HG03558 (cell line): ENCODE measurements around the gene ZNF469.

Experiments
- ATAC-seq: cut with Tn5 transposase; IDR thresholded peaks from one replicate; pipeline ENCODE4 v1.9.1; 2021; ENCODE audit warnings: moderate number of reproducible peaks; ENCODE audit not compliant: unreplicated experiment; ENCODE audit errors: extremely low read depth

Gene ZNF469

GRCh38 chr16:88375236-88375975, 7.4 kb upstream of the ZNF469 start:
- ATAC-seq, result no peak

GRCh38 chr16:88375996-88376834, 6.5 kb upstream of the ZNF469 start:
- no peak for ATAC-seq

DNA sequence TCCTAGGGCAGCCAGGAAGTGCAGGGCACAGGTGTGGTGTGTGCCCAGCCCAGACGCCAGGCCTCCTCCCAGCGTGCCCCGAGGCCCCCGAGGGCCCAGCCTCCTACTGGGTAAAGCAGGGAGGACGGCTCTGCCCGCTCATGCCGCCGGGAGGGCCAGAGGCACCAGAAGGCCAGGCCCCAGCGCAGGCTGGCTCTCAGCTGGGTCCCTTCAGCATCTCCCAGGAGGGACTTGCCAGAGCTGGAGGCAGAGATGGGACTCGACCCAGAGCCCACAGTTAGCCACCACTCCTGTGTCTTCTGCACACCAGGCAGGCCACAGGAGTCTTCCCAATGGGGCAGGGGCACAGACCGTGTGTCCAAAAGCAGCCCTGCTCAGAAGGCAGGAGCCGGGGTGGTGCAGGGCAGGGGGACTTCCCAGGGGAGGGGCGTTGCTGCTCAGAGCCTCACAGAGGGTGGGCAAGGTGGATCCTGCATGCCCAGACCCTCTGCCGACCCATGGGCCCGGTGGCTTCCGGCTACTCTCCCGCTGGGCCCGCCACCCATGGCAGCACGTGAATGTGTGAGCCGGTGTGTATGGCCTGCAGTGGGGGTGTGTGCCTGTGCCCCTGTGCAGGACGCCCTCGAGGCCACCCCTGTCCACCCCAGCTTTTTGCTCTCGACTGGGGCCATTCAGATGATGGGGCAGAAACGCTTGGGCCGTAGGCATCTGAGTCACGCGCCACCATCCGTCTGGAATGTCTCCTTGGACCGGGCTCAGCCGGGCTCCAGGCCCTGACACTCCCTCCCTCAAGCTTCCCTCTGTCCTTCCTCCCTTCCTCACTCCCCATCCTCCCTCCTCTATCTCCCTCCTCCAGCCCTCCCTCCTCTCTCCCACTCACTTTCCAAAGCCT, 5.7 kb upstream of the ZNF469 start:
- ATAC-seq, result no peak

GRCh38 chr16:88377961-88378360, 4.8 kb upstream of the ZNF469 start:
- no peak for ATAC-seq

GRCh38 chr16:88378401-88378800, 4.4 kb upstream of the ZNF469 start:
- ATAC-seq, result no peak

DNA sequence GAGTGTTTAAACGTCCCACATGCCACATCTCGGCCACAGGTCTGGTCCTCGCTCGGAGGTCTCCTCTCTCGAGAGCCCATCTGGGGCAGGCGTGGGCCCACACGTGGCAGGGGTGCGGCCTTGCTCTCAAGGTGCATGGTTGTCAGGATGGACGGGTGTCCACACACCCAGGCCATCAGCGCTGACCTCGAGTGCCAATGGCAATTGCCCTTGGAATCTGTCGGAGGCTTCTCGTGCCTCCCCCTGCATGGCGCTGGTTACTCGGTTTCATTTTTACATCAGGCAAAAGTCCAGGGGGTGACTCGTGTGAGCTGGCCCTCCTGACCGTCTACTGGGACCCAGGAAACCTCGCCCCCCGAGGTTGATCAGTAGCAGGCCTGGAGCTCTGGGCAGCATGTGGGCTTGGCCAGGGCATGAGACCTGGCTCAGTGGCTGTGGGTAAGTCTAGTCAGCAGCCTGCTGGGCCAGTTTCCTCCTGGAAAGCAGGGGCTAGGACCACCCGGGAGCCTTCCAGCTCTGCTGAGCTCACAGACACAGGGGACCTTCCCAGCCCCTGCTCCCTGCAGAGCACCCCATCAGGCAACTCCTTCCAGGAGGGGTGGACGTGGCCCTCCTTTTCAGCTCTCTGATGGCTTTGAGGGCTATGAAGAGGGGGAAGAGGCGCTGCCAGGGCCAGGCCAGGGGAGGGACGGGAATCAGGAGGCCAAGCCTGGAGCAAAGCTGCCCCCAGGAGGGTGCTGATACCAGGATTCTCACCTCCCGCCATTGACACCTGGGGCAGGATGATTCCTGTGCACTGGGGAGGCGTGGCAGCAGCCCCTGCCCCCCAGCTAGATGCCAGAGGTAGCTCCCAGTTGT, 3.7 kb upstream of the ZNF469 start:
- ATAC-seq, result no peak

DNA sequence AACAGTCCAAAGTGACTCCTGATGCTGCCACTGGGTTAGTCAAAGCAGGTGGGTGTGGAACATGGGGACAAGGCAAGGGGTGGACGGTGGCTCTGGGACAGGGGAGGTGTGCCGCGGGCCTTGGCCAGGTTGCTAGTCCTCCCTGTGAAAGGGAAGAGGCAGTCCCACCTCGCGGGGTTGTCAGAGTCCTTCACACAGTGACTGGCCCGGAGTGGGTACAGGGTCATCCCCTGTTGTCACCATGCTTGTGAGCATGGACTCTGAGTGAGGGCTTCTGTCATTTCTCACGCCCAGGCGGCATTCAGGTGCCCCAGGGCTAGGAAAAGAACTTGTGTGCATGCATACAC, 3.1 kb upstream of the ZNF469 start:
- no peak for ATAC-seq

DNA sequence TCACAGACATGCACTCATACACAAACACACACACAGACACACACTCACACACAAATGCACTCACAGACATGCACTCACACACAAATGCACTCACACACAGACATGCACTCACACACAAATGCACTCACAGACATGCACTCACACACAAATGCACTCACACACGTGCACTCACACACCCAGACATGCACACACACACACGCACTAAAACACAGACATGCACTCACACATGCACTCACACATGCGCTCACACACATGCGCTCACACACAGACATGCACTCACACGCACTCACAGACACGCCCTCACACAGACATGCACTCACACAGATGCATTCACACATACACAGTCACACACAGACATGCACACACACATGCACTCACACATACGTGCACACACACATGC, 2.7 kb upstream of the ZNF469 start:
- ATAC-seq, result no peak

DNA sequence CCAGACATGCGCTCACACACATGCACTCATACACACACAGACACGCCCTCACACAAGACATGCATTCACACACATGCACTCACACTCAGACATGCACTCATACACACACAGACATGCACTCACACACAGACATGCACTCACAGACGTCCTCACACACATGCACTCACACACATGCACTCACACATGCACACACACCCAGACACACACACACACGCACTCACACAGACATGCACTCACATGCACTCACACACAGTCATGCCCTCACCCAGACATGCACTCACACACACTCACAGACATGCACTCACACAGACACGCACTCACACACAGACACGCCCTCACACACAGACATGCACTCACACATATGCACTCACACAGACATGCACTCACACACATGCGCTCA, 2.1 kb upstream of the ZNF469 start:
- no peak for ATAC-seq

DNA sequence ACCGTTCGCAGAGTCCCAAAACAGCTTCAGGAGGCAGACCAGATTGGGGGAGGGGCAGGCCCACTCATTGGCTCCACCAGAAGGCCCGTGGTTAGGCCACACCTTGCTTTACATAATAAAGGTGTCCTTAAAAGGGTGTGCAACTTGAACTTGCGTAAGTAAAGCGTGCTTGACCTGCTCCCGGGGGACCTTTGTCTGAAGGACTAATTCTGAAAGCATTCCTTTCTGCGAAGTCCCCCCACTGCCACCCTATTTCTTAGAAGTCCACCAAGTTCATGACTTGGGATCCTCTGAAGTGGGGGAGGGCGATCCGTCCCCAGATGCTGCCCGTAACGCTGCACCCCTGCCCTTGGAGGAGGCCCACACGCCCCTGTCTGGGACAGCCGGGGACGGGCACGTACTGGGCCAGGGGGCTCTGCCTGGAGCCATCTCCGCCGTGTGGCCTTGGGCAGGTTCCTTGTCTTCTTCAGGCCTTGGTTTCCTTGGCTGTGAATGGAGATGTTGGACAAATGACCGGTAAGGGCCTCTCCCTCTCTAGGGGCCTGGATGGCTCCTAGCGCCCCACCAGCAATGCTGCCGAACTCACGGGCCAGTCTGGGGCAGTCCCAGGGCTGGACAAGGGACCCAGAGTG, 823 bp upstream of the ZNF469 start:
- no peak for ATAC-seq

DNA sequence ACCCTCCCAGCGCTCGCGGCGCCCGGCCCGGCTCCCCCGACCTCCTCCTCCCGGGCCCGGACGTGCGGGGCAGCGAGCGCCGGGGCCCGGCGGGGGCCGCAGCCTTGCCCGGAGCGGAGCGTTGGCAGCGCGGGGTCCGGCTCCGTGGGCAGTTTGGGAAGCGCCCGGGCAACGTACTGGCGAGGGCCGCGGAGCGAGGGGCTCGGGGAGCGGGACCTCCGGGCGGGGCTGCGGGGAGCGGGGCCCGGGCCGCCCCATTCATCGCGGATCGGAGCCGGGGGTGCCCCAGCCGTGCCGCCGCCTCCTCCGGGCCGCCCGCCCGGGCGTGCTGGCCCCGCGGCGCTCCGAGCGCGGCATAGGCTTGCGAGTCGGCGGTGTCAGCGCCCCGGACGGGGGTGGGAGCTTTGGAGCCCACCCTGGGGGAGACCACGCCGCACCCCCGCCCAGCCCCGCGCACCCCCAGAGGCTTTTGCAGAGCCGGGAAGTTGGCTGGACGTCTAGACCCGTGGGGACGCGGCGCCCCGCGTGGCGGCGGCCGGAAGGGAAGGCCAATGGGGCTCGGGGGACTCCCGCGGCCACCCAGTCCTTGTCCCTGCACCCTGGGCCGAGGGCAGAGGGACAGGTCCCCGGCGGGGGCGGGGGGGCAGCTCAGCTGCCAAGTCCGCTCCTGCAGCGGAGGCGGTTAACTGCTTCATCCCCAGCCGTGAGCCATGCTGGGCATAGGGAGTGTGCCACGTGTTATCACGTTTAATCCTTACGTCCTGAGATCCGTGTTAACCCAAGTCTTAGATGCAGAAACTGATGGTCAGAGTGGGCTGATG, 852 bp downstream of the ZNF469 start:
- no peak for ATAC-seq

DNA sequence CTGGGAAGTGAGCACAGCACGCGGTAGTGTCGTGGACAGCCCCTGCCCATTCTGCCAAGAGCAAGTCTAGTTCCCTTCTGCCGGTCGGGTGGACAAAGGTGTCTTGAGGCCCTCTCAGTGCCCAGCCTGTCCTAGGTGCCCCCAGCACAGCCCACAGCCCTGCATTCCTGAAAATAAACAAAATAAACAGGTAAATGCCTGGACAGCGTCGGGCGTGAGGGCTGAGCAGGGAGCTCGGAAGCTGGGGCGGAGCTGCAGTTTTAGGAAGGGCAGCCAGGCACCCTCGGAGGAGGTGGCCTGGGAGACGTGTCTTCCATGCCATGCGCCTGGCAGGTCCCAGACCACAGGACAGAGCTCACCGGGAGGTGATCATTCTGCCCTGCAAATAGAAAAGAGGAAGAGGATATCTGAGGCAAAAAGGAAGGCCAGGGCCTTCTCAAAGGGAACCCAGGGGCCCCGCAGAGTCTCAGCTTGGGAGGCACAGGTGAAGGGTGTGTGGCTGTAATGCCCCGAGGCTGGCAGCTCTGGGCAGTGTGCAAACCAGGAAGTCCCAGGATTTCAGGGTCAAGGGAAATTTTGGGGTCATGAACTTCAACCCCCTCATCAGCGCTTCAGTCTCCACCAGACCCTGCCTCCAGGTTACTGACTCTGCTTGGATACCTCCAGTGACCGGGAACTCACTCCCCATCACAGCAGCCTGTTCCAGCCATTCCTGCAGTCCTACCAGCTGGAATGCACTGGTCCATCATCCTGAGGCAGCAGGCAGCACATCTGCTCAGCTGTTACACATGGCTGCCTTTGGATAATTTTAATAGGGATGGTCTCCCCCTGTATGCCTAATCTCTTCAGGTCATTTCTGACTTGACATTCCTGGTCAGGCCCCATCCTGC, 1.7 kb downstream of the ZNF469 start:
- ATAC-seq, result no peak

GRCh38 chr16:88385112-88385594, 2.4 kb downstream of the ZNF469 start:
- ATAC-seq, result no peak

GRCh38 chr16:88385831-88386815, 3.4 kb downstream of the ZNF469 start:
- ATAC-seq, result no peak

DNA sequence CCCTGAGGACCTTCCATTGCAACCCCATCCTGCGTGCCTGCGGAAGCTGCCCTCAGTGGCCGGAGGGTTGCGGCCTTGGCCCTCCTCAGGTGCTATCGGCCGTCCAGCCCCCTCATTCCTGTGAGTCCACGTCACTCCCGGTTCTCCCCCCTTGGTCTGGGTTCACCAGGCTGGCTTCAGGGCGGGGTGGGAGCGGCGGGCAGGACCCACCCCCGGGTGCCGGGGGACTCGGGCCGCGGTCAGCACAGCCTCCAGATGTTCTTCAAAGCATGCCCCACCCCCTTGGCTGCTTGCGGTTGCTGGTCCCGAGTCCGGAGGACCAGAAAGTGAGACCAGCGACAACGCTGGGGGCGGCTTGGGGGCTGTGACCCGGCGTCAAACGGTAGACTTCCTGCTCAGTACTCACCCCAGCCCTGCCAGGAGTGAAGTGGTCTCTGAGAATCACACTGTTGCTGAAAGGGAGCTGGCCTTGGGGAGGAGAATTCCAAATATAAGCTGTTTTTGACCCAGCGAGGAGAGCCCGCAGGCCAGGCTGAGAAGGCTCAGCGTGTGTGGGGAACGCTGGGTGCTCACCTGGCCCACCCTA, 4.5 kb downstream of the ZNF469 start:
- ATAC-seq, result no peak
